H1 (cell line): ENCODE measurements around the gene LAMC1. TPM values are rescaled to one million over a fixed set of nuclear protein-coding genes. Genes with fewer than 3 reads are reported as not detected.

ENCODE experiments used
- CTCF ChIA-PET: fragments of 300-600 bp; sonication (Branson Sonifier 250); formaldehyde crosslinking; loops from one replicate; lab custom pipeline; 2021; ENCODE audit not compliant: partially characterized antibody; lab: Charles Lee
- POLR2A ChIA-PET: fragments of 300-600 bp; sonication (Branson Sonifier 250); formaldehyde crosslinking; loops from one replicate; lab custom pipeline; 2021; ENCODE audit warnings: inconsistent platforms; ENCODE audit not compliant: partially characterized antibody; lab: Charles Lee
- DNase-seq, 2 experiments: peaks; one replicate each; pipeline versions ENCODE4 v3.0.0 to v3.0.0-alpha.2; 2010 to 2022; ENCODE audit warnings: low spot score in 2 of 2, low read depth in 1 of 2, mixed read lengths in 1 of 2
- FAIRE-seq: peaks from 2 replicates; lab custom pipeline; 2011; peaks lifted over from hg19 to GRCh38; lab: Jason Lieb, UNC
- H2AFZ ChIP-seq: 2 replicates; pipeline ENCODE4 v1.8.1; 2012; ENCODE audit warnings: low read length, inconsistent platforms
- H2AK5ac ChIP-seq: 2 replicates; pipeline ENCODE4 v1.6.1; 2013; ENCODE audit warnings: low read depth, low read length
- H2BK120ac ChIP-seq: replicated peaks from 2 replicates; pipeline ENCODE3; 2013; ENCODE audit warnings: low read depth, low read length, inconsistent platforms
- H2BK12ac ChIP-seq: 2 replicates; pipeline ENCODE4 v1.6.1; 2013; ENCODE audit warnings: low read depth, low read length
- H2BK15ac ChIP-seq: 2 replicates; pipeline ENCODE4 v1.6.1; 2013; ENCODE audit warnings: low read length
- H2BK20ac ChIP-seq: 2 replicates; pipeline ENCODE4 v1.6.1; 2013; ENCODE audit warnings: low read length
- H2BK5ac ChIP-seq: 2 replicates; pipeline ENCODE4 v1.6.1; 2013; ENCODE audit warnings: low read depth, low read length
- H3K14ac ChIP-seq: 2 replicates; pipeline ENCODE4 v1.6.1; 2013; ENCODE audit warnings: inconsistent platforms; ENCODE audit not compliant: insufficient read length
- H3K18ac ChIP-seq: 2 replicates; pipeline ENCODE4 v1.6.1; 2013; ENCODE audit warnings: low read length; ENCODE audit errors: extremely low read depth
- H3K23ac ChIP-seq: 2 replicates; pipeline ENCODE4 v1.6.1; 2013; ENCODE audit warnings: inconsistent platforms; ENCODE audit not compliant: insufficient read length
- H3K23me2 ChIP-seq: 2 replicates; pipeline ENCODE4 v1.6.1; 2013; ENCODE audit warnings: low read depth, low read length
- H3K27ac ChIP-seq: 2 replicates; pipeline ENCODE4 v1.6.1; 2011; ENCODE audit warnings: low read depth, low read length, inconsistent platforms
- H3K27me3 ChIP-seq, 4 experiments: replicated peaks in 1 of 4; 1 replicate in 1 of 4; 2 replicates in 3 of 4; pipeline versions ENCODE4 v1.6.1 to v1.8.1; 2011 to 2013; ENCODE audit warnings: low read length in 3 of 4, mild to moderate bottlenecking in 3 of 4, inconsistent platforms in 2 of 4, mixed read lengths in 2 of 4, moderate library complexity in 1 of 4; ENCODE audit not compliant: control insufficient read depth in 3 of 4, insufficient read depth in 3 of 4; ENCODE audit errors: extremely low read depth in 1 of 4
- H3K36me3 ChIP-seq, 4 experiments: 2 replicates each; pipeline versions ENCODE4 v1.6.1 to v1.8.1; 2011 to 2013; ENCODE audit warnings: mild to moderate bottlenecking in 4 of 4, low read length in 3 of 4, moderate library complexity in 2 of 4, control low read depth in 1 of 4, inconsistent platforms in 1 of 4; ENCODE audit not compliant: insufficient read depth in 4 of 4, control insufficient read depth in 2 of 4
- H3K4ac ChIP-seq: replicated peaks from 2 replicates; pipeline ENCODE3; 2013; ENCODE audit warnings: low read length, low read depth, mixed read lengths, inconsistent platforms; ENCODE audit not compliant: insufficient read length
- H3K4me1 ChIP-seq, 4 experiments: replicated peaks in 1 of 4; 1 replicate in 1 of 4; 2 replicates in 3 of 4; pipeline versions ENCODE4 v1.6.1 to v1.8.1; 2011 to 2013; ENCODE audit warnings: low read length in 3 of 4, inconsistent platforms in 2 of 4, mixed read lengths in 1 of 4; ENCODE audit not compliant: insufficient read depth in 4 of 4, control insufficient read depth in 3 of 4
- H3K4me2 ChIP-seq, 2 experiments: 2 replicates each; pipeline versions ENCODE4 v1.6.1 to v1.8.1; 2011 to 2013; ENCODE audit warnings: low read depth in 2 of 2, low read length in 2 of 2, control low read depth in 1 of 2, inconsistent platforms in 1 of 2, mild to moderate bottlenecking in 1 of 2; ENCODE audit not compliant: insufficient read depth in 1 of 2
- H3K4me3 ChIP-seq, 4 experiments: fragments of 200-600, 300-600 bp in 1 of 4; sonication (generic), shearing (Covaris generic), sonication (Bioruptor Twin) in 1 of 4; 2 replicates each; pipeline versions ENCODE4 v1.5.1 to v1.8.1; 2011 to 2016; ENCODE audit warnings: low read length in 4 of 4, low read depth in 3 of 4, control low read depth in 2 of 4, inconsistent platforms in 2 of 4, mild to moderate bottlenecking in 2 of 4, mixed read lengths in 1 of 4, moderate library complexity in 1 of 4; ENCODE audit not compliant: insufficient read depth in 2 of 4; ENCODE audit errors: extremely low read depth in 1 of 4
- H3K56ac ChIP-seq: replicated peaks from 2 replicates; pipeline ENCODE3; 2013; ENCODE audit warnings: low read depth, mild to moderate bottlenecking, mixed read lengths, low read length, inconsistent platforms; ENCODE audit not compliant: insufficient read length
- H3K79me1 ChIP-seq: 2 replicates; pipeline ENCODE4 v1.6.1; 2013; ENCODE audit warnings: low read depth, low read length, control low read depth
- H3K79me2 ChIP-seq, 2 experiments: 2 replicates each; pipeline versions ENCODE4 v1.6.1 to v1.8.1; 2012 to 2013; ENCODE audit warnings: low read length in 2 of 2, mild to moderate bottlenecking in 2 of 2, inconsistent platforms in 1 of 2; ENCODE audit not compliant: insufficient read depth in 2 of 2, control insufficient read depth in 1 of 2
- H3K9ac ChIP-seq, 4 experiments: replicated peaks in 1 of 4; 1 replicate in 1 of 4; 2 replicates in 3 of 4; pipeline versions ENCODE4 v1.6.1 to v1.8.1; 2011 to 2013; ENCODE audit warnings: low read depth in 3 of 4, low read length in 3 of 4, control low read depth in 2 of 4, mild to moderate bottlenecking in 2 of 4, moderate library complexity in 2 of 4, inconsistent platforms in 1 of 4; ENCODE audit errors: extremely low read depth in 1 of 4
- H3K9me3 ChIP-seq, 2 experiments: 2 replicates each; pipeline versions ENCODE4 v1.6.1 to v1.8.1; 2012 to 2013; ENCODE audit warnings: mild to moderate bottlenecking in 2 of 2, moderate library complexity in 2 of 2, control low read depth in 1 of 2, inconsistent platforms in 1 of 2, low read depth in 1 of 2, low read length in 1 of 2, mixed read lengths in 1 of 2; ENCODE audit not compliant: insufficient read depth in 2 of 2
- H4K20me1 ChIP-seq, 2 experiments: replicated peaks in 1 of 2; 2 replicates each; pipeline versions ENCODE3 to v1.8.1; 2011 to 2013; ENCODE audit warnings: inconsistent platforms in 2 of 2, low read length in 2 of 2, mild to moderate bottlenecking in 1 of 2; ENCODE audit not compliant: insufficient read depth in 2 of 2, control insufficient read depth in 1 of 2
- H4K5ac ChIP-seq: 2 replicates; pipeline ENCODE4 v1.6.1; 2013; ENCODE audit warnings: low read length, low read depth, mixed read lengths, inconsistent platforms; ENCODE audit not compliant: insufficient read length
- H4K8ac ChIP-seq: 2 replicates; pipeline ENCODE4 v1.8.0; 2013; ENCODE audit warnings: mild to moderate bottlenecking, moderate library complexity, low read length, inconsistent platforms; ENCODE audit not compliant: insufficient read depth; ENCODE audit errors: extremely low read depth
- H4K91ac ChIP-seq: replicated peaks from 2 replicates; pipeline ENCODE3; 2013; ENCODE audit warnings: low read length, mixed read lengths, inconsistent platforms; ENCODE audit not compliant: insufficient read length
- PHF8 ChIP-seq: fragments of 200-600 bp; sonication (generic); conservative IDR thresholded peaks from 2 replicates; pipeline ENCODE4 v1.7.1; 2012; ENCODE audit warnings: low read depth, mild to moderate bottlenecking, inconsistent platforms, low read length, moderate library complexity
- ZNF274 ChIP-seq: IDR thresholded peaks from 2 replicates; pipeline ENCODE4 v1.7.0; 2012; ENCODE audit warnings: low read length, borderline replicate concordance; ENCODE audit errors: extremely low read depth
- WGBS, 2 experiments: shearing (Covaris generic) in 1 of 2; methylation state at CpG; one replicate each; pipeline versions ENCODE4 v1.1.6 to v1.1.7; 2013 to 2015; ENCODE audit warnings: low lambda C conversion rate in 2 of 2, mixed read lengths in 2 of 2, inconsistent platforms in 1 of 2, low coverage in 1 of 2, missing lambda C conversion rate in 1 of 2; ENCODE audit not compliant: insufficient replicate concordance in 2 of 2, insufficient coverage in 1 of 2, insufficient read length in 1 of 2; ENCODE audit errors: extremely low coverage in 1 of 2, missing lambda C conversion rate in 1 of 2; 5-methylcytosine and 5-hydroxymethylcytosine counted together
- polyA plus RNA-seq, 7 experiments: library from polyadenylated mRNA; depleted of rRNA in 3 of 7; stranded (reverse) in 5 of 7; unstranded in 2 of 7; fragments of >200 nt in 5 of 7; fragments of 200-250 nt in 2 of 7; gene quantifications; 1 replicate in 5 of 7; 2 replicates in 1 of 7; 4 replicates in 1 of 7; pipeline versions ENCODE4 v1.2.1 to v1.2.3, GENCODE V29; 2011 to 2013; ENCODE audit warnings: missing spikeins in 2 of 7, mixed read lengths in 2 of 7
- total RNA-seq: library from RNA; stranded (reverse); fragmentation: NEBNext Ultra II Directional; extraction: Animal tissue kit (Norgen Biotek cat#: 25700); gene quantifications from 2 replicates; pipeline ENCODE4 v1.2.1, GENCODE V29; 2021

Gene LAMC1
- total and polyA plus RNA-seq, 2 of the 8 experiments (the other 6 are each of a cell fraction or from before 2014, with no cell fraction given) = 47.6 to 90.3 TPM

- H3K4me3 ChIP-seq = no peak overlapping the region
- H3K9ac ChIP-seq = peak overlapping the region in 1 of 4 experiments; percentile 10; a peak in 1 of 7 replicates
- H3K14ac ChIP-seq = no peak overlapping the region
- H2AFZ ChIP-seq = no peak overlapping the region
- H3K4me2 ChIP-seq = no peak overlapping the region
- H3K56ac ChIP-seq = no peak overlapping the region
- H3K4ac ChIP-seq = peak overlapping the region; percentile 66
- FAIRE-seq (no peak), DNase-seq (no peak)
- no peak overlapping the region for H4K5ac ChIP-seq
- H4K20me1 ChIP-seq = no peaks in the 10 kb centered on the region
- no peak overlapping the region for H2BK20ac ChIP-seq
- WGBS, 2 experiments = 90% methylated on average over 2 of the region's 2 CpGs; no CpG with 5 or more reads in 1 of the 2 experiments
- no peak overlapping the region for H4K8ac ChIP-seq
- H3K23me2 ChIP-seq = no peaks in the 10 kb centered on the region
- H3K79me1 ChIP-seq = peaks cover 2% of the 10 kb centered on the region; the same call in 1 of the 2 replicates
- H4K91ac ChIP-seq = no peak overlapping the region
- no peaks in the 10 kb centered on the region for H3K36me3 ChIP-seq
- no peak for TF ChIP-seq PHF8
- no peak for TF ChIP-seq ZNF274
- peaks cover 0 to 47% of the 10 kb centered on the region in 2 experiments; a peak in 2 of 4 replicates for H3K79me2 ChIP-seq
- no peaks in the 10 kb centered on the region for H3K9me3 ChIP-seq
- no peak overlapping the region for H3K18ac ChIP-seq
- no peak overlapping the region for H3K27ac ChIP-seq
- H2BK12ac ChIP-seq = no peak overlapping the region
- no peak overlapping the region for H2BK120ac ChIP-seq
- no peak overlapping the region for H2BK5ac ChIP-seq
- ChIA-PET POLR2A (no interaction called here), CTCF (interaction anchor here (1.2 kb wide), 1 partner anchor 148 kb away, joined by 4 read pairs; no protein-coding TSS in a partner anchor)
- H3K23ac ChIP-seq = no peak overlapping the region
- no peak overlapping the region for H2BK15ac ChIP-seq
- H3K27me3 ChIP-seq = no peaks in the 10 kb centered on the region
- no peak overlapping the region for H2AK5ac ChIP-seq
- H3K4me1 ChIP-seq = peaks cover 0 to 4% (median 3%) of the 10 kb centered on the region in 4 experiments; a peak in 4 of 7 replicates
These were observed 57.2 kb downstream of the LAMC1 start for GRCh38 chr1:183080406-183080805.
